Esophagus squamous epithelium (tissue), 4 donors: ENCODE results near the gene RETREG1.

Experiments used
- POLR2A ChIP-seq, 4 donors: fragments of 450-650 bp; IDR thresholded peaks; one replicate each; pipeline ENCODE4 v1.6.1; 2017; ENCODE audit warnings: antibody characterized with exemption in 4 of 4, mild to moderate bottlenecking in 4 of 4, moderate library complexity in 3 of 4
- TF ChIP-seq, protein P1 (sequence below), 6 experiments: fragments of 450-650 bp in 4 of 6; fragments of 200-600 bp in 2 of 6; sonication (generic) in 2 of 6; IDR thresholded peaks; one replicate each; pipeline ENCODE4 v1.5.1; 2016 to 2019; ENCODE audit warnings: antibody characterized with exemption in 6 of 6, mild to moderate bottlenecking in 4 of 6, moderate library complexity in 4 of 6

GRCh38 chr5:16654647-16655334 lies 38.0 kb upstream of the RETREG1 start:
- TF ChIP-seq, protein P1, sequence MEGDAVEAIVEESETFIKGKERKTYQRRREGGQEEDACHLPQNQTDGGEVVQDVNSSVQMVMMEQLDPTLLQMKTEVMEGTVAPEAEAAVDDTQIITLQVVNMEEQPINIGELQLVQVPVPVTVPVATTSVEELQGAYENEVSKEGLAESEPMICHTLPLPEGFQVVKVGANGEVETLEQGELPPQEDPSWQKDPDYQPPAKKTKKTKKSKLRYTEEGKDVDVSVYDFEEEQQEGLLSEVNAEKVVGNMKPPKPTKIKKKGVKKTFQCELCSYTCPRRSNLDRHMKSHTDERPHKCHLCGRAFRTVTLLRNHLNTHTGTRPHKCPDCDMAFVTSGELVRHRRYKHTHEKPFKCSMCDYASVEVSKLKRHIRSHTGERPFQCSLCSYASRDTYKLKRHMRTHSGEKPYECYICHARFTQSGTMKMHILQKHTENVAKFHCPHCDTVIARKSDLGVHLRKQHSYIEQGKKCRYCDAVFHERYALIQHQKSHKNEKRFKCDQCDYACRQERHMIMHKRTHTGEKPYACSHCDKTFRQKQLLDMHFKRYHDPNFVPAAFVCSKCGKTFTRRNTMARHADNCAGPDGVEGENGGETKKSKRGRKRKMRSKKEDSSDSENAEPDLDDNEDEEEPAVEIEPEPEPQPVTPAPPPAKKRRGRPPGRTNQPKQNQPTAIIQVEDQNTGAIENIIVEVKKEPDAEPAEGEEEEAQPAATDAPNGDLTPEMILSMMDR (IDR thresholded peaks at IDR 0.05), result no peak
- no peak for TF ChIP-seq POLR2A (IDR thresholded peaks at IDR 0.05)
